Pons (tissue), 1 donor: ENCODE measurements around the gene RAPGEF2.
"Not testable (repeated sequence)": the region's sequence is repeated elsewhere in the genome, so short reads cannot be mapped to it uniquely, and the experiment has no call there.

Experiments used
- DNase-seq: peaks from one replicate; pipeline ENCODE4 v3.0.0-alpha.2; 2016; ENCODE audit warnings: low spot score

Gene RAPGEF2

GRCh38 chr4:159137176-159137575, 34.3 kb downstream of the RAPGEF2 start:
- DNase-seq, result no peak

- no peak for DNase-seq
These were observed 35.6 kb downstream of the RAPGEF2 start for GRCh38 chr4:159138436-159138835.

- no peak for DNase-seq
These were observed 38.3 kb downstream of the RAPGEF2 start for GRCh38 chr4:159141193-159141592.

GRCh38 chr4:159142241-159142640, 39.4 kb downstream of the RAPGEF2 start:
- DNase-seq, result no peak

GRCh38 chr4:159142681-159143384, 40.0 kb downstream of the RAPGEF2 start:
- no peak for DNase-seq

- DNase-seq, result no peak
These were observed 40.8 kb downstream of the RAPGEF2 start for GRCh38 chr4:159143687-159144086.

GRCh38 chr4:159144112-159144694, 41.3 kb downstream of the RAPGEF2 start:
- DNase-seq, result no peak

GRCh38 chr4:159145318-159145991, 42.6 kb downstream of the RAPGEF2 start:
- DNase-seq, result no peak

GRCh38 chr4:159145992-159146330, 43.1 kb downstream of the RAPGEF2 start:
- DNase-seq, result no peak

GRCh38 chr4:159146488-159146887, 43.6 kb downstream of the RAPGEF2 start:
- no peak for DNase-seq

GRCh38 chr4:159148441-159148840, 45.6 kb downstream of the RAPGEF2 start:
- DNase-seq, result no peak

- DNase-seq, result no peak
These were observed 46.8 kb downstream of the RAPGEF2 start for GRCh38 chr4:159149666-159150065.

- DNase-seq, result no peak
These were observed 47.5 kb downstream of the RAPGEF2 start for GRCh38 chr4:159150396-159150795.

- no peak for DNase-seq
These were observed 48.0 kb downstream of the RAPGEF2 start for GRCh38 chr4:159150821-159151390.

- DNase-seq, result no peak
These were observed 48.8 kb downstream of the RAPGEF2 start for GRCh38 chr4:159151689-159152088.

GRCh38 chr4:159152181-159152580, 49.3 kb downstream of the RAPGEF2 start:
- DNase-seq, result no peak

GRCh38 chr4:159153669-159154068, 50.8 kb downstream of the RAPGEF2 start:
- DNase-seq, result no peak

- DNase-seq, result no peak
These were observed 52.2 kb downstream of the RAPGEF2 start for GRCh38 chr4:159155119-159155518.

GRCh38 chr4:159158083-159158617, 55.3 kb downstream of the RAPGEF2 start:
- DNase-seq, result no peak

GRCh38 chr4:159158985-159159384, 56.1 kb downstream of the RAPGEF2 start:
- no peak for DNase-seq

- no peak for DNase-seq
These were observed 56.7 kb downstream of the RAPGEF2 start for GRCh38 chr4:159159611-159160010.

GRCh38 chr4:159160242-159160641, 57.4 kb downstream of the RAPGEF2 start:
- DNase-seq, result no peak

- not testable (repeated sequence) for DNase-seq
These were observed 58.6 kb downstream of the RAPGEF2 start for GRCh38 chr4:159161436-159161835.
